Heart left ventricle (tissue), 13 donors: ENCODE measurements around the gene ZP1.

Experiments
- CTCF ChIP-seq, 12 donors: fragments of 200-600 bp; sonication (generic) in 4 of 12; IDR thresholded peaks; one replicate each; pipeline versions ENCODE4 v1.5.0 to v1.8.0; 2018 to 2022; ENCODE audit warnings: antibody characterized with exemption in 12 of 12, mild to moderate bottlenecking in 5 of 12
- POLR2A ChIP-seq, 2 donors: fragments of 450-650 bp; IDR thresholded peaks; one replicate each; pipeline ENCODE4 v1.6.1; 2017; ENCODE audit warnings: antibody characterized with exemption in 2 of 2, mild to moderate bottlenecking in 2 of 2, moderate library complexity in 2 of 2
- donor health status: ischemic (EF 13 %, LVEDD 7.1; RV severe dilation, severe dysfunction).
- donor health status: DM: no; HTN: yes; CAD: no.
- donor health status: DM: no; HTN: no; CAD: no.
- donor health status: ischemic (EF 25% LVEDD 6.9; RV normal size, moderate dysfunction).
- donor health status: ischemic (EF 25% LVEDD 5.7; RV mildly dilated, moderate dysfunction).
- donor health status: ischemic (EF 35%, LVEDD 5.7; RV mildly dilated, moderate dysfunction).
- donor health status: nonischemic (EF 11% LVEDD 7.7; RV severe dilation, severe dysfunction).
- donor health status: DM: yes; HTN: yes; CAD: no.
- donor health status: PGD.
- donor health status: ischemic (EF 29% LVEDD 5.4; RV normal size, mild dysfunction).
- donor health status: nonischemic (EF 23%, LVEDD 6.1; RV moderate dilation, normal function).

- no peak for TF ChIP-seq POLR2A (IDR thresholded peaks at IDR 0.05)
- no peak for TF ChIP-seq CTCF (IDR thresholded peaks at IDR 0.05)
Observed at GRCh38 chr11:60852982-60853950, 14.1 kb upstream of the ZP1 start.
